H9 (cell line): ENCODE measurements around the gene CCN5. TPM values are rescaled to one million over a fixed set of nuclear protein-coding genes. Genes with fewer than 3 reads are reported as not detected.

ENCODE experiments used
- DNase-seq: peaks from one replicate; pipeline ENCODE4 v3.0.0-alpha.2; 2017
- H2AFZ ChIP-seq: one replicate; pipeline ENCODE4 v1.6.1; 2013; ENCODE audit warnings: mild to moderate bottlenecking, low read length, control low read depth, moderate library complexity
- H2AK5ac ChIP-seq: 2 replicates; pipeline ENCODE4 v1.6.1; 2013; ENCODE audit warnings: low read length, control low read depth, mixed read lengths; ENCODE audit not compliant: insufficient read length
- H2BK120ac ChIP-seq: one replicate; pipeline ENCODE4 v1.6.1; 2013; ENCODE audit warnings: low read depth, mild to moderate bottlenecking, low read length, control low read depth, inconsistent platforms; ENCODE audit not compliant: poor library complexity, severe bottlenecking
- H2BK12ac ChIP-seq: 2 replicates; pipeline ENCODE4 v1.6.1; 2013; ENCODE audit warnings: low read length, control low read depth, mixed read lengths, low read depth; ENCODE audit not compliant: insufficient read length
- H2BK15ac ChIP-seq: 2 replicates; pipeline ENCODE4 v1.6.1; 2013; ENCODE audit warnings: low read depth, low read length, control low read depth
- H2BK20ac ChIP-seq: one replicate; pipeline ENCODE4 v1.6.1; 2013; ENCODE audit warnings: low read depth, mild to moderate bottlenecking, low read length, control low read depth, inconsistent platforms; ENCODE audit not compliant: poor library complexity, severe bottlenecking
- H2BK5ac ChIP-seq: 2 replicates; pipeline ENCODE4 v1.6.1; 2013; ENCODE audit warnings: low read length, control low read depth, mixed read lengths; ENCODE audit not compliant: insufficient read length
- H3K14ac ChIP-seq: 2 replicates; pipeline ENCODE4 v1.6.1; 2013; ENCODE audit warnings: low read length, control low read depth; ENCODE audit not compliant: insufficient read depth
- H3K18ac ChIP-seq: 2 replicates; pipeline ENCODE4 v1.6.1; 2013; ENCODE audit warnings: low read depth, mild to moderate bottlenecking, mixed read lengths, low read length, control low read depth; ENCODE audit not compliant: insufficient read length
- H3K23ac ChIP-seq: 2 replicates; pipeline ENCODE4 v1.6.1; 2013; ENCODE audit warnings: low read length, control low read depth, mixed read lengths, low read depth; ENCODE audit not compliant: insufficient read length
- H3K23me2 ChIP-seq: 2 replicates; pipeline ENCODE4 v1.6.1; 2013; ENCODE audit warnings: low read depth, mild to moderate bottlenecking, mixed read lengths, low read length, control low read depth; ENCODE audit not compliant: insufficient read length, poor library complexity, severe bottlenecking
- H3K27ac ChIP-seq: 2 replicates; pipeline ENCODE4 v1.5.1; 2013; ENCODE audit warnings: low read length, control low read depth, mixed read lengths, low read depth; ENCODE audit not compliant: insufficient read length
- H3K27me3 ChIP-seq: 2 replicates; pipeline ENCODE4 v1.6.1; 2013; ENCODE audit warnings: low read length, control low read depth, inconsistent platforms; ENCODE audit not compliant: insufficient read depth
- H3K4ac ChIP-seq: 2 replicates; pipeline ENCODE4 v1.6.1; 2013; ENCODE audit warnings: low read depth, mild to moderate bottlenecking, control low read depth, inconsistent platforms, low read length, moderate library complexity
- H3K4me1 ChIP-seq: 2 replicates; pipeline ENCODE4 v1.6.1; 2013; ENCODE audit warnings: low read length, control low read depth, inconsistent platforms; ENCODE audit not compliant: insufficient read depth
- H3K4me2 ChIP-seq: 2 replicates; pipeline ENCODE4 v1.6.1; 2013; ENCODE audit warnings: low read length, control low read depth, mixed read lengths; ENCODE audit not compliant: insufficient read length, insufficient read depth
- H3K56ac ChIP-seq: 2 replicates; pipeline ENCODE4 v1.6.1; 2013; ENCODE audit warnings: low read depth, mild to moderate bottlenecking, mixed read lengths, low read length, control low read depth; ENCODE audit not compliant: insufficient read length
- H3K79me1 ChIP-seq: 2 replicates; pipeline ENCODE4 v1.6.1; 2013; ENCODE audit warnings: low read depth, mild to moderate bottlenecking, moderate library complexity, low read length, control low read depth, inconsistent platforms; ENCODE audit not compliant: insufficient read depth, poor library complexity, severe bottlenecking
- H3K79me2 ChIP-seq: 2 replicates; pipeline ENCODE4 v1.6.1; 2013; ENCODE audit warnings: low read length, control low read depth, inconsistent platforms; ENCODE audit not compliant: insufficient read depth
- H3K9ac ChIP-seq: 2 replicates; pipeline ENCODE4 v1.6.1; 2013; ENCODE audit warnings: low read length, control low read depth, mixed read lengths; ENCODE audit not compliant: insufficient read length; ENCODE audit errors: extremely low read depth
- H3K9me3 ChIP-seq: one replicate; pipeline ENCODE4 v1.6.1; 2013; ENCODE audit warnings: low read depth, low read length, inconsistent platforms; ENCODE audit not compliant: control insufficient read depth
- H3T11ph ChIP-seq: one replicate; pipeline ENCODE4 v1.6.1; 2013; ENCODE audit warnings: mild to moderate bottlenecking, low read length, control low read depth, inconsistent platforms
- H4K20me1 ChIP-seq: one replicate; pipeline ENCODE4 v1.6.1; 2013; ENCODE audit not compliant: control insufficient read depth, insufficient read length, insufficient read depth
- H4K5ac ChIP-seq: 2 replicates; pipeline ENCODE4 v1.6.1; 2013; ENCODE audit warnings: low read depth, mild to moderate bottlenecking, mixed read lengths, low read length, control low read depth; ENCODE audit not compliant: insufficient read length
- H4K8ac ChIP-seq: replicated peaks from 2 replicates; pipeline ENCODE4 v1.6.1; 2013; ENCODE audit warnings: low read length, control low read depth, mixed read lengths, low read depth; ENCODE audit not compliant: insufficient read length
- H4K91ac ChIP-seq: 2 replicates; pipeline ENCODE4 v1.6.1; 2013; ENCODE audit warnings: low read depth, mild to moderate bottlenecking, moderate library complexity, mixed read lengths, low read length, control low read depth; ENCODE audit not compliant: insufficient read length
- H3K27ac Mint-ChIP-seq, 3 experiments: 2 replicates in 2 of 3; 3 replicates in 1 of 3; pipeline ENCODE4 v1.8.0; 2020 to 2021; ENCODE audit warnings: mixed read lengths in 3 of 3, mild to moderate bottlenecking in 1 of 3, moderate library complexity in 1 of 3
- H3K27me3 Mint-ChIP-seq: 2 replicates; pipeline ENCODE4 v1.8.0; 2021; ENCODE audit warnings: low read depth, mild to moderate bottlenecking, moderate library complexity, mixed read lengths
- H3K36me3 Mint-ChIP-seq, 3 experiments: 2 replicates in 2 of 3; 3 replicates in 1 of 3; pipeline ENCODE4 v1.8.0; 2020 to 2021; ENCODE audit warnings: low read depth in 3 of 3, mixed read lengths in 3 of 3; ENCODE audit not compliant: insufficient read depth in 1 of 3
- H3K4me1 Mint-ChIP-seq, 2 experiments: 2 replicates each; pipeline ENCODE4 v1.8.0; 2020; ENCODE audit warnings: mixed read lengths in 2 of 2
- H3K4me3 Mint-ChIP-seq, 2 experiments: 2 replicates in 1 of 2; 3 replicates in 1 of 2; pipeline ENCODE4 v1.8.0; 2020 to 2021; ENCODE audit warnings: mild to moderate bottlenecking in 2 of 2, mixed read lengths in 2 of 2, moderate library complexity in 1 of 2
- H3K9me3 Mint-ChIP-seq, 2 experiments: 2 replicates in 1 of 2; 3 replicates in 1 of 2; pipeline ENCODE4 v1.8.0; 2020; ENCODE audit warnings: mild to moderate bottlenecking in 2 of 2, mixed read lengths in 2 of 2, moderate library complexity in 1 of 2
- CTCF ChIP-seq: fragments of 200-600 bp; sonication (generic); conservative IDR thresholded peaks from 3 replicates; pipeline ENCODE4 v1.8.0; 2021; ENCODE audit warnings: antibody characterized with exemption, mild to moderate bottlenecking
- WGBS: extraction: QIAGEN DNeasy Blood & Tissue Kit; methylation state at CpG from one replicate; pipeline ENCODE4 v1.1.7; 2013; ENCODE audit warnings: missing lambda C conversion rate, low lambda C conversion rate, mixed read lengths; ENCODE audit not compliant: insufficient read length; ENCODE audit errors: extremely low coverage; 5-methylcytosine and 5-hydroxymethylcytosine counted together
- total RNA-seq: library from RNA; stranded (reverse); gene quantifications from 2 replicates; pipeline ENCODE4 v1.2.1, GENCODE V29; 2021

The CCN5 gene
- total RNA-seq, 1 experiment from 2014 or later: not detected

GRCh38 chr20:44768854-44769480 is 53.8 kb downstream of the CCN5 start:
- Mint-ChIP-seq H3K36me3 (peaks cover 0 to 11% (median 0%) of the 10 kb centered on the region in 3 experiments; a peak in 4 of 7 replicates), H3K27ac (peak overlapping the region in 1 of 3 experiments; percentile 9; a peak in 1 of 7 replicates)

More at GRCh38 chr20:44768854-44769480, 53.8 kb downstream of the CCN5 start:
- Mint-ChIP-seq H3K4me1 (peaks cover 16% of the 10 kb centered on the region in 2 experiments), H3K27me3 (no peaks in the 10 kb centered on the region; the same call in 1 of the 2 replicates), H3K4me3 (no peak overlapping the region), H3K9me3 (no peaks in the 10 kb centered on the region)
- no peaks in the 10 kb centered on the region for H4K20me1 ChIP-seq
- no peaks in the 10 kb centered on the region for H3K79me1 ChIP-seq
- H4K8ac ChIP-seq: no peak overlapping the region
- H3K27me3 ChIP-seq: no peaks in the 10 kb centered on the region
- DNase-seq: no peak
- H4K91ac ChIP-seq: no peak overlapping the region
- H3K56ac ChIP-seq: no peak overlapping the region
- H2BK20ac ChIP-seq: no peak overlapping the region
- no peak overlapping the region for H3K27ac ChIP-seq
- no peak overlapping the region for H2BK15ac ChIP-seq
- no peak overlapping the region for H3K18ac ChIP-seq
- H2BK12ac ChIP-seq: no peak overlapping the region
- no peaks in the 10 kb centered on the region for H3K9me3 ChIP-seq
- no peak overlapping the region for H4K5ac ChIP-seq
- H2BK5ac ChIP-seq: no peak overlapping the region
- no peak overlapping the region for H3K4ac ChIP-seq
- H3K14ac ChIP-seq: no peak overlapping the region
- no peak overlapping the region for H3K9ac ChIP-seq
- no peak overlapping the region for H3K23ac ChIP-seq
- H3K4me1 ChIP-seq: 0 out of 2 replicates have a peak, but pooled peaks cover 2% of the 10 kb centered on the region
- H3K79me2 ChIP-seq: no peaks in the 10 kb centered on the region
- no peak overlapping the region for H2AFZ ChIP-seq
- WGBS: no CpG with 5 or more reads among the region's 5 CpGs
- no peak overlapping the region for H3K4me2 ChIP-seq
- H2AK5ac ChIP-seq: no peak overlapping the region
- no peak for TF ChIP-seq CTCF
- no peaks in the 10 kb centered on the region for H3K23me2 ChIP-seq
- no peak overlapping the region for H2BK120ac ChIP-seq
- no peak overlapping the region for H3T11ph ChIP-seq
